Naive thymus-derived CD4-positive, alpha-beta T cell (primary cell): ENCODE measurements around the gene FAM83B. TPM values are rescaled to one million over a fixed set of nuclear protein-coding genes. Genes with fewer than 3 reads are reported as not detected.

ENCODE experiments used
- ATAC-seq: fragments of 150-1000 bp; cut with Tn5 transposase; 2 replicates; pipeline ENCODE4 v1.10.0; 2021; ENCODE audit warnings: mild to moderate bottlenecking, moderate library complexity
- CTCF ChIA-PET: fragments of 350-600 bp; sonication (Branson Sonifier 250); formaldehyde crosslinking; loops from one replicate; lab custom pipeline; 2021; ENCODE audit warnings: antibody characterized with exemption; lab: Charles Lee
- POLR2A ChIA-PET: fragments of 350-600 bp; sonication (Branson Sonifier 250); formaldehyde crosslinking; loops from one replicate; lab custom pipeline; 2021; ENCODE audit warnings: antibody characterized with exemption, inconsistent platforms; lab: Charles Lee
- DNase-seq, 9 donors: peaks; one replicate each; pipeline versions ENCODE4 v3.0.0 to v3.0.0-alpha.2; 2020 to 2022; ENCODE audit warnings: mixed read lengths in 1 of 9
- H3K27ac ChIP-seq: one replicate; pipeline ENCODE4 v1.7.0; 2013; ENCODE audit warnings: mild to moderate bottlenecking, low read depth, low read length, moderate library complexity
- H3K27me3 ChIP-seq, 2 donors: one replicate each; pipeline ENCODE4 v1.7.0; 2013; ENCODE audit warnings: low read length in 2 of 2, mild to moderate bottlenecking in 2 of 2, moderate library complexity in 2 of 2; ENCODE audit not compliant: control insufficient read depth in 2 of 2, insufficient read depth in 2 of 2
- H3K36me3 ChIP-seq, 3 experiments: 1 replicate in 2 of 3; 2 replicates in 1 of 3; pipeline ENCODE4 v1.7.0; 2013; ENCODE audit warnings: low read length in 3 of 3, mild to moderate bottlenecking in 3 of 3, moderate library complexity in 1 of 3; ENCODE audit not compliant: insufficient read depth in 3 of 3, control insufficient read depth in 2 of 3
- H3K4me1 ChIP-seq, 2 donors: one replicate each; pipeline ENCODE4 v1.7.0; 2013; ENCODE audit warnings: low read length in 2 of 2, mild to moderate bottlenecking in 2 of 2, moderate library complexity in 1 of 2; ENCODE audit not compliant: control insufficient read depth in 2 of 2, insufficient read depth in 2 of 2
- H3K4me3 ChIP-seq: 2 replicates; pipeline ENCODE4 v1.7.0; 2013; ENCODE audit warnings: mild to moderate bottlenecking, low read length
- H3K9me3 ChIP-seq, 3 experiments: 1 replicate in 2 of 3; 2 replicates in 1 of 3; pipeline ENCODE4 v1.7.0; 2013; ENCODE audit warnings: low read length in 3 of 3; ENCODE audit not compliant: control insufficient read depth in 2 of 3
- H3K27ac Mint-ChIP-seq, 9 donors: one replicate each; pipeline ENCODE4 v1.8.0; 2020 to 2022; ENCODE audit warnings: mixed read lengths in 9 of 9, mild to moderate bottlenecking in 8 of 9, moderate library complexity in 5 of 9, inconsistent platforms in 2 of 9
- H3K27me3 Mint-ChIP-seq, 5 donors: one replicate each; pipeline ENCODE4 v1.8.0; 2021 to 2022; ENCODE audit warnings: mixed read lengths in 5 of 5, mild to moderate bottlenecking in 1 of 5
- H3K36me3 Mint-ChIP-seq, 5 donors: one replicate each; pipeline ENCODE4 v1.8.0; 2020 to 2022; ENCODE audit warnings: mixed read lengths in 5 of 5, mild to moderate bottlenecking in 3 of 5, inconsistent platforms in 1 of 5
- H3K4me1 Mint-ChIP-seq, 7 donors: one replicate each; pipeline ENCODE4 v1.8.0; 2020 to 2022; ENCODE audit warnings: mixed read lengths in 7 of 7, mild to moderate bottlenecking in 3 of 7, inconsistent platforms in 1 of 7
- H3K4me3 Mint-ChIP-seq, 10 donors: one replicate each; pipeline ENCODE4 v1.8.0; 2020 to 2022; ENCODE audit warnings: mild to moderate bottlenecking in 10 of 10, mixed read lengths in 10 of 10, moderate library complexity in 6 of 10, inconsistent platforms in 2 of 10
- H3K9me3 Mint-ChIP-seq, 11 donors: one replicate each; pipeline ENCODE4 v1.8.0; 2020 to 2022; ENCODE audit warnings: mixed read lengths in 11 of 11, mild to moderate bottlenecking in 4 of 11, inconsistent platforms in 1 of 11, moderate library complexity in 1 of 11
- intact Hi-C, 2 donors: fragments of 100-400 bp; cut with micrococcal nuclease; formaldehyde crosslinking; loops; one replicate each; pipeline ENCODE4 v1.15.1; 2023
- polyA plus RNA-seq, 2 donors: library from polyadenylated mRNA; unstranded; fragments of 300-500 nt; fragmentation: Illumina TruSeq; gene quantifications; one replicate each; pipeline ENCODE4 v1.2.3, GENCODE V29; 2021
- total RNA-seq, 6 experiments: library from RNA in 5 of 6; stranded (reverse) in 5 of 6; gene quantifications; 1 replicate in 5 of 6; 2 replicates in 1 of 6; pipeline ENCODE4 v1.2.3 and lab custom pipeline; 2021 to 2026

FAM83B gene
- total and polyA plus RNA-seq, 7 experiments from 2014 or later, result not detected

DNA sequence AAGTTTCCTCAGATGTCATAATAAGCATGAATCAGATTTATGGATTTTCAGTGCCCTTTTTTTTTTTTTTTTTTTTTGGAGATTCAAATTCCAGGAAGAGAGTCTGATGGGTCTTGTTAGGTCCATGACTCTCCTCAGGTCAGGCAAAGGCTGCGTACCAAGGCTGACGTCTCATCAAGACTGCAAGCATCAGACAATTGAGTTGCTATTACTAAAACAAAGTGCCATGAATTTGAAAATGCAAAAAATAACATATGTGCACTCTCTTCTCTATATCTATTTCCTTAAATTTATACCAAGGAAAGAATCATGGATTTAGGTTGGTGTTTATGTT, 134.7 kb downstream of the FAM83B start:
- CTCF ChIA-PET, result no interaction called here
- Histone ChIP-seq H3K4me3 (no peak overlapping the region), H3K4me1 (no peaks in the 10 kb centered on the region), H3K9me3 (no peaks in the 10 kb centered on the region), H3K27me3 (no peaks in the 10 kb centered on the region), H3K36me3 (no peaks in the 10 kb centered on the region), H3K27ac (no peak overlapping the region)
- ATAC-seq (no peak), DNase-seq (no peak)
- POLR2A ChIA-PET, result no interaction called here
- no peaks in the 10 kb centered on the region for H3K4me1 Mint-ChIP-seq
- peaks cover 0 to 21% (median 8%) of the 10 kb centered on the region in 11 donors for H3K9me3 Mint-ChIP-seq
- H3K27me3 Mint-ChIP-seq, result no peaks in the 10 kb centered on the region
- no peak overlapping the region for H3K27ac Mint-ChIP-seq
- intact Hi-C loops, result no loop called here
- no peak overlapping the region for H3K4me3 Mint-ChIP-seq
- peaks cover 0 to 4% (median 0%) of the 10 kb centered on the region in 5 donors for H3K36me3 Mint-ChIP-seq

- H3K27me3 ChIP-seq, result no peaks in the 10 kb centered on the region
- Mint-ChIP-seq H3K9me3 (peaks cover 4 to 25% (median 8%) of the 10 kb centered on the region in 11 donors), H3K27ac (no peak overlapping the region), H3K4me3 (no peak overlapping the region), H3K36me3 (peaks cover 0 to 7% (median 0%) of the 10 kb centered on the region in 5 donors), H3K27me3 (no peaks in the 10 kb centered on the region), H3K4me1 (no peaks in the 10 kb centered on the region)
- no peak for DNase-seq
- ATAC-seq, result no peak
- H3K36me3 ChIP-seq, result no peaks in the 10 kb centered on the region
- POLR2A ChIA-PET, result no interaction called here
- H3K9me3 ChIP-seq, result no peaks in the 10 kb centered on the region
- no peak overlapping the region for H3K4me3 ChIP-seq
- H3K27ac ChIP-seq, result no peak overlapping the region
- CTCF ChIA-PET, result no interaction called here
- no peaks in the 10 kb centered on the region for H3K4me1 ChIP-seq
- intact Hi-C loops, result no loop called here
These were observed 135.1 kb downstream of the FAM83B start for GRCh38 chr6:54981647-54982046.

GRCh38 chr6:54987633-54988290, 141.2 kb downstream of the FAM83B start:
- Mint-ChIP-seq H3K9me3 (peaks cover 2 to 35% (median 10%) of the 10 kb centered on the region in 11 donors), H3K4me3 (no peak overlapping the region), H3K27ac (no peak overlapping the region), H3K27me3 (no peaks in the 10 kb centered on the region), H3K4me1 (no peaks in the 10 kb centered on the region), H3K36me3 (peaks cover 0 to 3% (median 0%) of the 10 kb centered on the region in 5 donors)
- Histone ChIP-seq H3K4me3 (no peak overlapping the region), H3K36me3 (no peaks in the 10 kb centered on the region), H3K27ac (no peak overlapping the region), H3K9me3 (peaks cover 0 to 5% (median 4%) of the 10 kb centered on the region in 3 experiments), H3K27me3 (no peaks in the 10 kb centered on the region), H3K4me1 (no peaks in the 10 kb centered on the region)
- ChIA-PET POLR2A (no interaction called here), CTCF (no interaction called here)
- ATAC-seq (no peak), DNase-seq (no peak)
- intact Hi-C loops, result no loop called here

DNA sequence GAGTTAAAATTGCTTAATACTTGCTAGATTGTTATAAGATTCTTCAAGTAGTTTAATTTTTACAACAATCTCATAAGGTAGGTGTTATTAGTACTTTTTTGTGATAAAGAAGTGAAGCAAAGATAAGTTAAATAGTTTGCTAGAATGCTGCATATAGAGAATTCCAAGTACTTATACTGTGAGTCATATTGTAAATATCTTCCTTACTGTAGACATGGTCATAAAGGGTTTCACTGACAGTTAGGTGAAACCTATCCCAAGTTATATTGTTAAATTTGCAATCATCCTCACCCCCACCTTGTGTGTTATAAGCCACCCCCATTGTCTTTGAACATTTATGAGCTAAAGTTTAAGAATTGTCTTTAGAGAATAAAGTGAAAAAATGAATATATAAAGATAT, 142.0 kb downstream of the FAM83B start:
- no peaks in the 10 kb centered on the region for H3K27me3 ChIP-seq
- intact Hi-C loops, result no loop called here
- no peaks in the 10 kb centered on the region for H3K4me1 ChIP-seq
- Mint-ChIP-seq H3K4me1 (no peaks in the 10 kb centered on the region), H3K27me3 (no peaks in the 10 kb centered on the region), H3K36me3 (peaks cover 0 to 3% (median 0%) of the 10 kb centered on the region in 5 donors), H3K27ac (no peak overlapping the region), H3K9me3 (peaks cover 2 to 40% (median 10%) of the 10 kb centered on the region in 11 donors), H3K4me3 (no peak overlapping the region)
- CTCF ChIA-PET, result no interaction called here
- POLR2A ChIA-PET, result no interaction called here
- no peak overlapping the region for H3K27ac ChIP-seq
- peaks cover 0 to 5% (median 4%) of the 10 kb centered on the region in 3 experiments for H3K9me3 ChIP-seq
- DNase-seq, result no peak
- no peak overlapping the region for H3K4me3 ChIP-seq
- no peaks in the 10 kb centered on the region for H3K36me3 ChIP-seq
- ATAC-seq, result no peak

GRCh38 chr6:54990001-54990400, 143.4 kb downstream of the FAM83B start:
- Histone ChIP-seq H3K27ac (no peak overlapping the region), H3K36me3 (no peaks in the 10 kb centered on the region), H3K4me1 (no peaks in the 10 kb centered on the region), H3K9me3 (peaks cover 0 to 5% (median 4%) of the 10 kb centered on the region in 3 experiments), H3K27me3 (no peaks in the 10 kb centered on the region), H3K4me3 (no peak overlapping the region)
- DNase-seq (no peak), ATAC-seq (no peak)
- no peak overlapping the region for H3K4me3 Mint-ChIP-seq
- H3K27ac Mint-ChIP-seq, result no peak overlapping the region
- H3K9me3 Mint-ChIP-seq, result peaks cover 2 to 29% (median 10%) of the 10 kb centered on the region in 11 donors
- no peaks in the 10 kb centered on the region for H3K27me3 Mint-ChIP-seq
- POLR2A ChIA-PET, result no interaction called here
- intact Hi-C loops, result no loop called here
- CTCF ChIA-PET, result no interaction called here
- peaks cover 0 to 3% (median 0%) of the 10 kb centered on the region in 5 donors for H3K36me3 Mint-ChIP-seq
- no peaks in the 10 kb centered on the region for H3K4me1 Mint-ChIP-seq
